ENCODE results near the gene CDV3.

Gene CDV3

DNA sequence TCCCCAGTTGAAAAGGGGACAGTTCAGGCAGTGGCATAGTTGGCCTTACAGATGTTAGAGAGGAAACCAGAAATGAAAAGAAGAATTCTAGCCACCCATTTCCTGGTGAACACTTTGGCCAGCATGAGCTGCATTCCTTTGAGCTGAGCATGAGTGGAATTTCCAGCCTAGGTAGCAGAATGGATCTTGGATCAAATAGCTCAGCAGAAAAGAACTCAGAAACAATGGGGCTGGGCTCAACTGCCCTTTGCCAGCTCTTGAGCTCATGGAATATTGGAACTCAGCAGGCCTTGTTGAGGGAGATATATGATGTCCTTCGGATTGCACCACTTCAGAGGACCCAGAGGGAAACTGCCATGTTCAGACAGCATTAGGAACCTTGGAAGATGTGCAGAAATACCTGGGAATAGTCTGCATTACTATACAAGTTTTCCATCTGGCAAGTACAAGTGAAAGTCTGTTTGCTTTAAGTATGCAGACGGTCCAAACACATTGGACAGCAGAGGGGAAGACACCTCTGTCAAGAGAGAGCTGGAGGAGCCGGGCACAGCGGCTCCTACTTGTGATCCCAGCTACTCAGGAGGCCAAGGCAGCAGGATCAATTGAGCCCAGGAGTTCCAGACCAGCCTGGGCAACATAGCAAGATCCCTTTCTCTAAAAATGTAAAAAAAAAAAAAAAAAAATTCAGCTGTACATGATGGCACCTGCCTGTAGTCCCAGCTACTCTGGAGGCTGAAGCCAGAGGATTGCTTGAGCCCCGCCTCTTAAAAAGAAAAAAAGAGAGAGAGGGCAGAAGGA is 3.1 kb upstream of the CDV3 start:
- peak; percentile 80 for DNase-seq

- no peak for DNase-seq
These were observed 2.6 kb upstream of the CDV3 start for GRCh38 chr3:133570937-133571320.

- DNase-seq: no peak
These were observed 1.1 kb upstream of the CDV3 start for GRCh38 chr3:133572158-133573053.

GRCh38 chr3:133573054-133573628 is 345 bp upstream of the CDV3 start:
- DNase-seq: peak; percentile 91

DNA sequence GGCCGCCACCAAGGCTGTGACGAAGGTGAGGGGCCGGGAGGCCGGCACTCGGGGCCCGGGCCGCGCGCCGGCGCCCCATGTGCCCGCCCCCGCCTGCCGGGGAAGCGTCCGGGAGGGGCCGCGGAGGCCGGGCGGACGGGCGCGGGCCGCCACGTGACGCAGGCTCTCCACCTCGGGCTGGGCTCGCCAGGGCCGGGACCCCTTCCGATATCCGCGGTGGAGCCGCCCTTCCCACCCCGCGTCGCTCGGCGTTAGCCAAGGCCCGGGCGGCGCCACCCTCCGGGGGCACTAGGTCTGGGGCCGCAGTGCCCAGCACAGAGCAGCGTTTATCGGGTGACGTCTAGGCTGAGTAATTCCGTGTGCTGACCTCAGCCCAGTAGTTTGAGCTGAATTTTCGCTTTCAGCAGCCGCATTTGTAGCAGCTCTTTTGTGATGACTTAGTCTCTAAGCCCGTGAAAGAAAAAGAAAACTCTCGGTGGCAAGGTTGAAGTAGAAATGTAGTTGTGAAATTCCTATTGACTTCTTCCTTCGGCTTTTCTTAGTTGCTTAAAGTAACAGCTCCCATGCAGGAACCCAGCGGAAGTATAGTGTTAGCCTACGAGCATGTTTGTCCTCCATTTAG is 885 bp downstream of the CDV3 start:
- peak; percentile 30 for DNase-seq

DNA sequence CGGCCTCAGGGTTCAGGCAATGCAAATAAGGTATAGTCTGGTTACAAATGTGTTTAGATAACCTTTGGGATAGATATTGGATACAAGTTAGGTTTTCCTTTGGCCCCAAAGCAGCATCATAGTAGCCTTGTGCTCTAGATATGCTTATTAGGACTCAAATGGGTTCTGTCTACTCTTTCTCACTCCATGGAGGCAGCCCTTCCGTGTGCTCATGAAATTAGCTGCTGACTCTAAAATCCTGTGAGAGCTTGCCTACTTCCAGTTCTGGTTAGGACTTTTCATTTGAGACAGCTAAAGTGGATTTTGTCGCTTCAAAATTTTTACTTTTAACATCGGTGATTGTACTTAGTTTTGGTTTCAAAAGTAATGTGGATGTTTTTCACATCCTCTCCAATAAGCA is 1.6 kb downstream of the CDV3 start:
- no peak for DNase-seq

DNA sequence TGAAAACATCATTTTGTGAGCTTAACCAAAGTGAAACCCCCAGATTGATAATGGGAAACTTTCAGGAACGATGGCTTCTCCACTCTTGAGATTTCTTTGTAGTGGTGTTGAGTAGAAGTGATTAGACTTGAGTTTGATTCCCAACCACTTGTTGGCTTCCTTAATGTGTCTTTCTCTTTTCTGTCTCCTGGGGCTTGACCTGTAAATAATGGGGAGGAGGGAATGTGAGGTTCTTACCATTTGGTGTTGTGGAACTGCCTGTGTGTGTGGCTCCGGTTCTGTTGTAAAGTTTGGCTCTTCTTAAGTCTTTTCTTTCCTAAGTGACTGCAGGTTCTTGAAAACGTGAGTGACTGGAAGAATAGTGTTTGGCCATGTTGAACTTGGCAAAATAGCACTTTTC is 2.7 kb downstream of the CDV3 start:
- DNase-seq: no peak

- DNase-seq: no peak
These were observed 5.2 kb downstream of the CDV3 start for GRCh38 chr3:133578548-133579191.

DNA sequence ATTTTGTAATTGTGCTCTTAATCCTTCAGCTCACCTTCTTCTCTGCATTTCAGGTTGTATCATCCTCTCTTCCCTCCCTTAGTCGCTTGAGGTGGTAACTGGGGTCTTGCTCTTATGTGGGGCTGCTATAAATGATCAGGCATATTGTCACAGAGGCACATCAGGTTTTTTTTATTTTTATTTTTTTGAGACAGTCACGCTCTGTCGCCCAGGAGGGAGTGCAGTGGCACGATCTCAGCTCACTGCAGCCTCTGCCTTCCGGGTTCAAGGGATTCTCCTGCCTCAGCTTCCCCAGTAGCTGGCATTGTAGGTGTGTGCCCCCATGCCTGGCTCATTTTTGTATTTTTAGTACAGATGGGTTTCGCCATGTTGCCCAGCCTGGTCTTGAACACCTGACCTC is 9.9 kb downstream of the CDV3 start:
- DNase-seq: no peak

GRCh38 chr3:133588035-133588434 is 14.5 kb downstream of the CDV3 start:
- no peak for DNase-seq

- no peak for DNase-seq
These were observed 15.4 kb downstream of the CDV3 start for GRCh38 chr3:133588784-133589465.

- DNase-seq: no peak
These were observed 16.0 kb downstream of the CDV3 start for GRCh38 chr3:133589503-133589902.

GRCh38 chr3:133591271-133591742 is 17.8 kb downstream of the CDV3 start:
- peak; percentile 41 for DNase-seq

GRCh38 chr3:133592843-133593242 is 19.4 kb downstream of the CDV3 start:
- DNase-seq: no peak

- DNase-seq: no peak
These were observed 19.8 kb downstream of the CDV3 start for GRCh38 chr3:133593243-133593642.

GRCh38 chr3:133595341-133595740 is 21.9 kb downstream of the CDV3 start:
- peak; percentile 66 for DNase-seq

DNA sequence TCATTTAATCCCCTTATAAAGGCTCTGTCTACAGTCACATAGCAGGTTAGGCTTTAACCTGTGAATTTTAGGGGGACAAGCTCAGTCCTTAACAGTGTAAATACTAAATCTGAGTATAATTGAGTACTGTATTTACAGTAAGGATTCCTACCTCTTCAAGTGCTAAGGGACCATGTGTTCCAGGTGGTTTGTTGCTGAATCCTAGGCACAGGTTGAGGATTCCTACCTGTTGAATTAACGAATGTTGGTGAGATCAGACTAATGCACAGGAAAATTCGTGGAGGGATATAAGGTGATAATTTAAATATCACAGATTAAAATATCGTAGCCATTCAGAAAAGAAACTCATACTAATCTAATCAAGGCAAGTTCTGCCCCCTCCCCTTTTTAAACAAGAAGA is 24.9 kb downstream of the CDV3 start:
- no peak for DNase-seq

- DNase-seq: no peak
These were observed 25.8 kb downstream of the CDV3 start for GRCh38 chr3:133599280-133599679.

DNA sequence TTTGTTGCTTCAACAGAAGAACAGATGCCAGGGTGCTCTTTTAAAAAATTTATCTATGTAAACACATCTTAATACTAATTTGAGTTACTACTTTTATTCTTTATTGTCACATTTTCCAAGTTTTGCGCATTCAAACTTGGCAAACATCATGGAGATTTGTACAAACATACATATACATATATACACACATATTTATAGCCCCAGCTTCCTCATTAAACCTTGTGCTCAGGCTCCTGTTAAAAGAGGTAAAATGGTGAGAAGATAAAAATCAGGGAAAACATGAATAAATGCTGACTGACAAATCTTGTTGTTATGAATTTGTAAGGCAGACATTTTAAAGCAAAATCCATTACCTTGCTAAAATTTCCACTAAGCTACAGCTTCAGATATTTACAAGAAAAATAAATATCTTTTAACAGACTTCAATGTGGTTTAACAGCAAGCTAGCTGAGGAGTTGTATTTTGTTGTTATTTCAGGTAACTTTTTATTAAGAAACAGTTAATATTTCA is 27.1 kb downstream of the CDV3 start:
- no peak for DNase-seq

- no peak for DNase-seq
These were observed 32.9 kb downstream of the CDV3 start for GRCh38 chr3:133606342-133606741.

- no peak for DNase-seq
These were observed 33.4 kb downstream of the CDV3 start for GRCh38 chr3:133606902-133607301.

DNA sequence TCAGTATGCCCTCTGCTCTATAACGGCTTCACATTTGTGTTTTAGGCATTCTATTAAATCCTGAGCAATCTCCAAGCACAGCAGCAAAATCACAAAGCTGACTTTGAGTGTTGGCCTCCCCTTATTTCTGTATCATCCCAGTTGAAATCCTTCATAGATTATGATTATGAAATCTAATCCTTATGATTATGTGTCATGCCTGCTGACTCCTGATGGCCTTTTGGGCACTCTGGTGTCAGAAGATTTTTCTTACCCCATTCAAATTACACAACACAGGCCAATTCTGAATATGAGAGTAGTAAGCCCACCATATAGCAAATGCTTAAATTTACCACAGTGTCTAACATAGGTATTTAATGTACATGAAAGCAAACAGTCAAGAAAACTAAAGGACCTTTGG is 34.3 kb downstream of the CDV3 start:
- no peak for DNase-seq
